ENCODE measurements around the gene DLG5.

The DLG5 gene

DNA sequence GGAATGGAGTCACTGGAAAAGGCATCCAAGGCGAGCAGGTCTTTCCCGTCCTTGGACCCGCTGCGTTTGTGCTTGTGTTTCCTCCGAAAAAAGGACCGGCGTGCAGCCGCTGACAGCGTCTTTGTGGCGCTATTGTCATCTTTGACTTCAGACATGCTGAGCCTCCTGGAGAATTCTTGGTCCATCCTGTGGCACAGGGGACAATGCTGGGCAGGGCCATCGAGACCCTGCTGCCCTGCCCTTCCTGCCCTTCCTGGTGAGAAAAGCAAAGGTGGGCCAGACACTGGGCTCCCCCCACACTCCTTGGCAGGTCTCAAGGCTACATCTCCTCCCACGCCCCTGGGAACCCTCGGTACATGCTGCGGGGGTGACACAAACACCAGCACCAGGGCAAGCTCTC is 120.9 kb downstream of the DLG5 start:
- Histone ChIP-seq H3K4me3 (ENCODE audit: low read depth, low read length) (no peak overlapping the region), H3K9me3 (ENCODE audit: control insufficient read depth, insufficient read depth, low read depth, low read length) (no peaks in the 10 kb centered on the region), H3K36me3 (ENCODE audit: control insufficient read depth in 2 of 2, insufficient read depth in 1 of 2, low read length in 2 of 2) (peaks cover 7 to 86% of the 10 kb centered on the region in 2 experiments), H3K27ac (ENCODE audit: extremely low read depth, low read depth, low read length) (no peak overlapping the region), H3K4me1 (ENCODE audit: control insufficient read depth, insufficient read depth, low read length) (no peaks in the 10 kb centered on the region)
- ChIA-PET POLR2A (no interaction called here), CTCF (no interaction called here)
- TF ChIP-seq, protein P1, sequence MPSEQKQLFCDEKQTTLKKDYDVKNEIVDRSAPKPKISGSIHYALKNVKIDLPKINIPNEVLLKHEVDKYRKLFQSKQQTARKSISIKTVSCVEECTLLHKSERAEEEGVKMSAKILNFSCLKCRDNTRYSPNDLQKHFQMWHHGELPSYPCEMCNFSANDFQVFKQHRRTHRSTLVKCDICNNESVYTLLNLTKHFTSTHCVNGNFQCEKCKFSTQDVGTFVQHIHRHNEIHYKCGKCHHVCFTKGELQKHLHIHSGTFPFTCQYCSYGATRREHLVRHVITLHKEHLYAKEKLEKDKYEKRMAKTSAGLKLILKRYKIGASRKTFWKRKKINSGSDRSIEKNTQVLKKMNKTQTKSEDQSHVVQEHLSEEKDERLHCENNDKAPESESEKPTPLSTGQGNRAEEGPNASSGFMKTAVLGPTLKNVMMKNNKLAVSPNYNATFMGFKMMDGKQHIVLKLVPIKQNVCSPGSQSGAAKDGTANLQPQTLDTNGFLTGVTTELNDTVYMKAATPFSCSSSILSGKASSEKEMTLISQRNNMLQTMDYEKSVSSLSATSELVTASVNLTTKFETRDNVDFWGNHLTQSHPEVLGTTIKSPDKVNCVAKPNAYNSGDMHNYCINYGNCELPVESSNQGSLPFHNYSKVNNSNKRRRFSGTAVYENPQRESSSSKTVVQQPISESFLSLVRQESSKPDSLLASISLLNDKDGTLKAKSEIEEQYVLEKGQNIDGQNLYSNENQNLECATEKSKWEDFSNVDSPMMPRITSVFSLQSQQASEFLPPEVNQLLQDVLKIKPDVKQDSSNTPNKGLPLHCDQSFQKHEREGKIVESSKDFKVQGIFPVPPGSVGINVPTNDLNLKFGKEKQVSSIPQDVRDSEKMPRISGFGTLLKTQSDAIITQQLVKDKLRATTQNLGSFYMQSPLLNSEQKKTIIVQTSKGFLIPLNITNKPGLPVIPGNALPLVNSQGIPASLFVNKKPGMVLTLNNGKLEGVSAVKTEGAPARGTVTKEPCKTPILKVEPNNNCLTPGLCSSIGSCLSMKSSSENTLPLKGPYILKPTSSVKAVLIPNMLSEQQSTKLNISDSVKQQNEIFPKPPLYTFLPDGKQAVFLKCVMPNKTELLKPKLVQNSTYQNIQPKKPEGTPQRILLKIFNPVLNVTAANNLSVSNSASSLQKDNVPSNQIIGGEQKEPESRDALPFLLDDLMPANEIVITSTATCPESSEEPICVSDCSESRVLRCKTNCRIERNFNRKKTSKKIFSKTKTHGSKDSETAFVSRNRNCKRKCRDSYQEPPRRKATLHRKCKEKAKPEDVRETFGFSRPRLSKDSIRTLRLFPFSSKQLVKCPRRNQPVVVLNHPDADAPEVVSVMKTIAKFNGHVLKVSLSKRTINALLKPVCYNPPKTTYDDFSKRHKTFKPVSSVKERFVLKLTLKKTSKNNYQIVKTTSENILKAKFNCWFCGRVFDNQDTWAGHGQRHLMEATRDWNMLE (tag by site-specific recombination; conservative IDR thresholded peaks at IDR 0.05; ENCODE audit: low read depth): no peak
- TF ChIP-seq ZNF624 (tag by site-specific recombination; IDR thresholded peaks at IDR 0.05) (no peak), SP2 (tag by site-specific recombination; IDR thresholded peaks at IDR 0.05) (no peak), HOXA7 (CRISPR knock-in tag; IDR thresholded peaks at IDR 0.05; ENCODE audit: borderline replicate concordance) (no peak), ZNF2 (tag by site-specific recombination; IDR thresholded peaks at IDR 0.05) (no peak), ZNF184 (tag by site-specific recombination; IDR thresholded peaks at IDR 0.05) (no peak), ZNF791 (tag by site-specific recombination; IDR thresholded peaks at IDR 0.05) (no peak), ZNF133 (tag by site-specific recombination; IDR thresholded peaks at IDR 0.05) (no peak), ZNF311 (tag by site-specific recombination; IDR thresholded peaks at IDR 0.05; ENCODE audit: borderline replicate concordance) (no peak), ZNF211 (tag by site-specific recombination; IDR thresholded peaks at IDR 0.05; ENCODE audit: low read depth) (no peak), ZEB2 (tag by site-specific recombination; IDR thresholded peaks at IDR 0.05) (no peak), ZNF426 (tag by site-specific recombination; IDR thresholded peaks at IDR 0.05) (no peak), ZNF114 (tag by site-specific recombination; IDR thresholded peaks at IDR 0.05) (no peak)
- TF ChIP-seq, protein P2, sequence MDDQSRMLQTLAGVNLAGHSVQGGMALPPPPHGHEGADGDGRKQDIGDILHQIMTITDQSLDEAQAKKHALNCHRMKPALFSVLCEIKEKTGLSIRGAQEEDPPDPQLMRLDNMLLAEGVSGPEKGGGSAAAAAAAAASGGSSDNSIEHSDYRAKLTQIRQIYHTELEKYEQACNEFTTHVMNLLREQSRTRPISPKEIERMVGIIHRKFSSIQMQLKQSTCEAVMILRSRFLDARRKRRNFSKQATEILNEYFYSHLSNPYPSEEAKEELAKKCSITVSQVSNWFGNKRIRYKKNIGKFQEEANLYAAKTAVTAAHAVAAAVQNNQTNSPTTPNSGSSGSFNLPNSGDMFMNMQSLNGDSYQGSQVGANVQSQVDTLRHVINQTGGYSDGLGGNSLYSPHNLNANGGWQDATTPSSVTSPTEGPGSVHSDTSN (CRISPR knock-in tag; IDR thresholded peaks at IDR 0.05): no peak
- TF ChIP-seq, protein P3, sequence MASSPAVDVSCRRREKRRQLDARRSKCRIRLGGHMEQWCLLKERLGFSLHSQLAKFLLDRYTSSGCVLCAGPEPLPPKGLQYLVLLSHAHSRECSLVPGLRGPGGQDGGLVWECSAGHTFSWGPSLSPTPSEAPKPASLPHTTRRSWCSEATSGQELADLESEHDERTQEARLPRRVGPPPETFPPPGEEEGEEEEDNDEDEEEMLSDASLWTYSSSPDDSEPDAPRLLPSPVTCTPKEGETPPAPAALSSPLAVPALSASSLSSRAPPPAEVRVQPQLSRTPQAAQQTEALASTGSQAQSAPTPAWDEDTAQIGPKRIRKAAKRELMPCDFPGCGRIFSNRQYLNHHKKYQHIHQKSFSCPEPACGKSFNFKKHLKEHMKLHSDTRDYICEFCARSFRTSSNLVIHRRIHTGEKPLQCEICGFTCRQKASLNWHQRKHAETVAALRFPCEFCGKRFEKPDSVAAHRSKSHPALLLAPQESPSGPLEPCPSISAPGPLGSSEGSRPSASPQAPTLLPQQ (tag by site-specific recombination; IDR thresholded peaks at IDR 0.05): no peak

DNA sequence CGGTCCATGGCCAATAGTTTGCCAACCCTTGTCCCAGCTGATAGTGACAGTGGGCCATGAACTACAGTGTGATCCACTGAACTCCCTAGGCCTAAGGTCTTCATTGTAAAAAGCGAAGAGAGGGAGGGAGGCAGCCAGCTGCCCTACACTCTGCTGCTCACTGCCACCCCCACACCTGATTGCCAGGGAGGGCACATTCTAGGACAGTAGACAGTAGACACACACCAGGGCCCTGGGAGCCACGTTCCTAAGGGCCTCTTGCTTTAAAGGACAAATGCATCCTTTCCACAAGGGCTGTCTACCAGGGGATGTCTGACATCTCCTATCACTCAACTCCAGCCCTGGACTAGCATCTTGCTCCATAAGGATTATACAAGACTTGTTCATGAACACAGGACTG is 122.2 kb downstream of the DLG5 start:
- ChIA-PET POLR2A (no interaction called here), CTCF (interaction anchor here (0.6 kb wide), 1 partner anchor 54 kb away, joined by 3 read pairs; no protein-coding TSS in a partner anchor)
- no peak for TF ChIP-seq HOXC10 (CRISPR knock-in tag; IDR thresholded peaks at IDR 0.05)
- TF ChIP-seq, protein P4, sequence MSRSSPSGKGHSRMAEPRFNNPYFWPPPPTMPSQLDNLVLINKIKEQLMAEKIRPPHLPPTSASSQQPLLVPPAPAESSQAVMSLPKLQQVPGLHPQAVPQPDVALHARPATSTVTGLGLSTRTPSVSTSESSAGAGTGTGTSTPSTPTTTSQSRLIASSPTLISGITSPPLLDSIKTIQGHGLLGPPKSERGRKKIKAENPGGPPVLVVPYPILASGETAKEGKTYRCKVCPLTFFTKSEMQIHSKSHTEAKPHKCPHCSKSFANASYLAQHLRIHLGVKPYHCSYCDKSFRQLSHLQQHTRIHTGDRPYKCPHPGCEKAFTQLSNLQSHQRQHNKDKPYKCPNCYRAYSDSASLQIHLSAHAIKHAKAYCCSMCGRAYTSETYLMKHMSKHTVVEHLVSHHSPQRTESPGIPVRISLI (tag by site-specific recombination; IDR thresholded peaks at IDR 0.05): no peak
- Histone ChIP-seq H3K4me1 (ENCODE audit: control insufficient read depth, insufficient read depth, low read length) (no peaks in the 10 kb centered on the region), H3K9me3 (ENCODE audit: control insufficient read depth, insufficient read depth, low read depth, low read length) (no peaks in the 10 kb centered on the region), H3K27ac (ENCODE audit: extremely low read depth, low read depth, low read length) (no peak overlapping the region), H3K36me3 (ENCODE audit: control insufficient read depth in 2 of 2, insufficient read depth in 1 of 2, low read length in 2 of 2) (peaks cover 11 to 85% of the 10 kb centered on the region in 2 experiments), H3K4me3 (ENCODE audit: low read depth, low read length) (no peak overlapping the region)

Measured in HEK293 (cell line).